GM19438 (cell line): ENCODE data around the gene PURA.

Experiments
- ATAC-seq: cut with Tn5 transposase; IDR thresholded peaks from one replicate; pipeline ENCODE4 v1.9.1; 2021; ENCODE audit warnings: low read depth; ENCODE audit not compliant: unreplicated experiment

Gene PURA

GRCh38 chr5:140113699-140114263 lies at the start of gene PURA:
PURA (plus strand) TSS chr5:140114109; CDS start chr5:140114182, 73 bp downstream.
- peak; percentile 87 for ATAC-seq

GRCh38 chr5:140072812-140073211 lies 41.1 kb upstream of the PURA start:
- no peak for ATAC-seq

GRCh38 chr5:140073296-140073695 lies 40.6 kb upstream of the PURA start:
- no peak for ATAC-seq

GRCh38 chr5:140075371-140075770 lies 38.5 kb upstream of the PURA start:
- ATAC-seq = no peak

GRCh38 chr5:140076142-140076541 lies 37.8 kb upstream of the PURA start:
- ATAC-seq = no peak

GRCh38 chr5:140076788-140077187 lies 37.1 kb upstream of the PURA start:
- ATAC-seq = no peak

- ATAC-seq = no peak
Observed at GRCh38 chr5:140083120-140083519, 30.8 kb upstream of the PURA start.

- ATAC-seq = no peak
Observed at GRCh38 chr5:140083650-140084049, 30.3 kb upstream of the PURA start.

- ATAC-seq = no peak
Observed at GRCh38 chr5:140084541-140084940, 29.4 kb upstream of the PURA start.

GRCh38 chr5:140090251-140090650 lies 23.7 kb upstream of the PURA start:
- no peak for ATAC-seq

- ATAC-seq = no peak
Observed at GRCh38 chr5:140093179-140093578, 20.7 kb upstream of the PURA start.

GRCh38 chr5:140093866-140094265 lies 20.0 kb upstream of the PURA start:
- no peak for ATAC-seq

- ATAC-seq = no peak
Observed at GRCh38 chr5:140094889-140095288, 19.0 kb upstream of the PURA start.

- ATAC-seq = no peak
Observed at GRCh38 chr5:140101179-140101578, 12.7 kb upstream of the PURA start.

GRCh38 chr5:140103154-140103553 lies 10.8 kb upstream of the PURA start:
- no peak for ATAC-seq

- no peak for ATAC-seq
Observed at GRCh38 chr5:140104100-140104499, 9.8 kb upstream of the PURA start.

GRCh38 chr5:140106101-140106500 lies 7.8 kb upstream of the PURA start:
- no peak for ATAC-seq

GRCh38 chr5:140106805-140107311 lies 7.1 kb upstream of the PURA start:
- ATAC-seq = no peak

- peak; percentile 82 for ATAC-seq
Observed at GRCh38 chr5:140107312-140108092, 6.4 kb upstream of the PURA start.

GRCh38 chr5:140108093-140109017 lies 5.6 kb upstream of the PURA start:
- ATAC-seq = no peak
